MM.1S (cell line): ENCODE data around the gene VSTM4.

Experiments
- DNase-seq: peaks from one replicate; pipeline ENCODE4 v3.0.0-alpha.2; 2015
- H2AFZ ChIP-seq: fragments of 300-600 bp; sonication (generic); 2 replicates; pipeline ENCODE4 v1.6.0; 2016; ENCODE audit warnings: antibody characterized with exemption, low read length
- H3F3A ChIP-seq: fragments of 300-600 bp; sonication (generic); 2 replicates; pipeline ENCODE4 v1.6.1; 2016; ENCODE audit warnings: mild to moderate bottlenecking, antibody characterized with exemption, low read length, moderate library complexity, mixed read lengths; ENCODE audit not compliant: insufficient read depth
- H3K27ac ChIP-seq: fragments of 300-600 bp; sonication (generic); 2 replicates; pipeline ENCODE4 v1.5.1; 2016; ENCODE audit warnings: mild to moderate bottlenecking, low read length
- H3K27me3 ChIP-seq: fragments of 300-600 bp; sonication (generic); replicated peaks from 2 replicates; pipeline ENCODE4 v1.6.0; 2016; ENCODE audit warnings: low read length; ENCODE audit not compliant: insufficient read depth
- H3K36me3 ChIP-seq: fragments of 300-600 bp; sonication (generic); replicated peaks from 2 replicates; pipeline ENCODE4 v1.6.1; 2016; ENCODE audit warnings: mild to moderate bottlenecking, low read length, mixed read lengths; ENCODE audit not compliant: insufficient read depth
- H3K4me1 ChIP-seq: fragments of 300-600 bp; sonication (generic); 2 replicates; pipeline ENCODE4 v1.6.1; 2016; ENCODE audit warnings: low read length, mixed read lengths
- H3K4me2 ChIP-seq: fragments of 300-600 bp; sonication (generic); 2 replicates; pipeline ENCODE4 v1.6.0; 2016; ENCODE audit warnings: low read depth, low read length
- H3K4me3 ChIP-seq: fragments of 300-600 bp; sonication (generic); 2 replicates; pipeline ENCODE4 v1.5.1; 2016; ENCODE audit warnings: low read length, mixed read lengths
- H3K79me2 ChIP-seq: fragments of 300-600 bp; sonication (generic); 2 replicates; pipeline ENCODE4 v1.6.1; 2016; ENCODE audit warnings: mixed run types, low read length, mixed read lengths
- H3K9ac ChIP-seq: fragments of 300-600 bp; sonication (generic); 2 replicates; pipeline ENCODE4 v1.6.1; 2016; ENCODE audit warnings: low read length, mixed read lengths
- H3K9me2 ChIP-seq: fragments of 300-600 bp; sonication (generic); replicated peaks from 2 replicates; pipeline ENCODE4 v1.6.1; 2016; ENCODE audit warnings: mild to moderate bottlenecking, low read length, mixed read lengths; ENCODE audit not compliant: insufficient read depth
- H3K9me3 ChIP-seq: fragments of 300-600 bp; sonication (generic); replicated peaks from 2 replicates; pipeline ENCODE4 v1.6.1; 2016; ENCODE audit warnings: mild to moderate bottlenecking, low read length, mixed read lengths; ENCODE audit not compliant: insufficient read depth
- H4K20me1 ChIP-seq: fragments of 300-600 bp; sonication (generic); 2 replicates; pipeline ENCODE4 v1.6.1; 2016; ENCODE audit warnings: mild to moderate bottlenecking, low read length, moderate library complexity, mixed read lengths; ENCODE audit not compliant: insufficient read depth
- CTCF ChIP-seq: fragments of 300-600 bp; sonication (generic); IDR thresholded peaks from 2 replicates; pipeline ENCODE4 v1.5.1; 2016; ENCODE audit warnings: antibody characterized with exemption, low read length, mixed read lengths
- EZH2 ChIP-seq: fragments of 300-600 bp; sonication (generic); optimal IDR thresholded peaks from 2 replicates; pipeline ENCODE3; 2017; ENCODE audit warnings: low read depth, mild to moderate bottlenecking, antibody characterized with exemption, low read length, mixed read lengths
- EZH2phosphoT487 ChIP-seq: fragments of 300-600 bp; sonication (generic); IDR thresholded peaks from 2 replicates; pipeline ENCODE4 v1.6.1; 2018; ENCODE audit warnings: antibody characterized with exemption, low read length

The VSTM4 gene

GRCh38 chr10:49076319-49076718 is 39.0 kb downstream of the VSTM4 start:
- DNase-seq: no peak
- peak overlapping the region; percentile 77 for H3K27ac ChIP-seq
- H3K9ac ChIP-seq: peak overlapping the region; percentile 59
- TF ChIP-seq EZH2 (no peak), CTCF (no peak), EZH2phosphoT487 (no peak)
- H2AFZ ChIP-seq: peak overlapping the region; percentile 32
- H3K4me3 ChIP-seq: peak overlapping the region; percentile 23
- peaks cover 52% of the 10 kb centered on the region for H3K4me1 ChIP-seq
- no peaks in the 10 kb centered on the region for H3K79me2 ChIP-seq
- no peaks in the 10 kb centered on the region for H3K36me3 ChIP-seq
- H3F3A ChIP-seq: peaks cover 36% of the 10 kb centered on the region
- no peaks in the 10 kb centered on the region for H4K20me1 ChIP-seq
- no peaks in the 10 kb centered on the region for H3K9me3 ChIP-seq
- H3K27me3 ChIP-seq: no peaks in the 10 kb centered on the region
- H3K4me2 ChIP-seq: peak overlapping the region; percentile 62
- no peaks in the 10 kb centered on the region for H3K9me2 ChIP-seq

- Histone ChIP-seq H3K36me3 (no peaks in the 10 kb centered on the region), H3F3A (peaks cover 33% of the 10 kb centered on the region), H3K4me1 (peaks cover 46% of the 10 kb centered on the region), H3K9me3 (no peaks in the 10 kb centered on the region), H3K9ac (no peak overlapping the region), H3K4me2 (no peak overlapping the region), H3K9me2 (no peaks in the 10 kb centered on the region), H2AFZ (no peak overlapping the region), H3K27me3 (no peaks in the 10 kb centered on the region), H3K79me2 (no peaks in the 10 kb centered on the region), H4K20me1 (no peaks in the 10 kb centered on the region), H3K4me3 (no peak overlapping the region), H3K27ac (no peak overlapping the region)
- DNase-seq: no peak
- no peak for TF ChIP-seq EZH2phosphoT487
- no peak for TF ChIP-seq CTCF
- no peak for TF ChIP-seq EZH2
Observed at GRCh38 chr10:49075743-49076142, 39.6 kb downstream of the VSTM4 start.

GRCh38 chr10:49074836-49075682 is 40.3 kb downstream of the VSTM4 start:
- Histone ChIP-seq H3F3A (peaks cover 26% of the 10 kb centered on the region), H3K27me3 (no peaks in the 10 kb centered on the region), H3K4me2 (no peak overlapping the region), H3K4me3 (no peak overlapping the region), H2AFZ (no peak overlapping the region), H3K9ac (no peak overlapping the region), H4K20me1 (no peaks in the 10 kb centered on the region), H3K9me3 (no peaks in the 10 kb centered on the region), H3K4me1 (peaks cover 40% of the 10 kb centered on the region), H3K79me2 (no peaks in the 10 kb centered on the region), H3K9me2 (no peaks in the 10 kb centered on the region), H3K36me3 (no peaks in the 10 kb centered on the region), H3K27ac (no peak overlapping the region)
- TF ChIP-seq EZH2phosphoT487: no peak
- TF ChIP-seq EZH2: no peak
- TF ChIP-seq CTCF: no peak
- DNase-seq: no peak
